Transverse colon (tissue), 4 donors: ENCODE measurements around the gene TSGA10. TPM values are rescaled to one million over a fixed set of nuclear protein-coding genes. Genes with fewer than 3 reads are reported as not detected.
"Not testable (repeated sequence)": the region's sequence is repeated elsewhere in the genome, so short reads cannot be mapped to it uniquely, and the experiment has no call there.

ENCODE experiments used
- DNase-seq: peaks from one replicate; pipeline ENCODE4 v3.0.0-alpha.2; 2019
- H3K27ac ChIP-seq, 4 donors: fragments of 200-600 bp; sonication (generic); 2 replicates each; pipeline ENCODE4 v1.5.1; 2016 to 2018; ENCODE audit warnings: inconsistent platforms in 4 of 4
- H3K27me3 ChIP-seq: fragments of 200-600 bp; sonication (generic); 2 replicates; pipeline ENCODE4 v1.5.1; 2017; ENCODE audit warnings: inconsistent platforms
- H3K36me3 ChIP-seq, 4 donors: fragments of 200-600 bp; sonication (generic); 2 replicates each; pipeline ENCODE4 v1.5.1; 2017 to 2019; ENCODE audit warnings: inconsistent platforms in 4 of 4
- H3K4me1 ChIP-seq, 4 donors: fragments of 200-600 bp; sonication (generic); 2 replicates each; pipeline ENCODE4 v1.5.1; 2017 to 2020; ENCODE audit warnings: inconsistent platforms in 4 of 4
- H3K4me3 ChIP-seq, 4 donors: fragments of 200-600 bp; sonication (generic); 1 replicate in 1 of 4; 2 replicates in 3 of 4; pipeline versions ENCODE4 v1.5.1 to v1.6.1; 2017 to 2019; ENCODE audit warnings: inconsistent platforms in 4 of 4
- H3K9me3 ChIP-seq, 2 donors: fragments of 200-600 bp; sonication (generic); 2 replicates each; pipeline ENCODE4 v1.5.1; 2017 to 2019; ENCODE audit warnings: inconsistent platforms in 2 of 2
- EP300 ChIP-seq: sonication (generic); formaldehyde crosslinking; IDR thresholded peaks from one replicate; pipeline ENCODE4 v1.6.1; 2017; ENCODE audit warnings: antibody characterized with exemption, low read depth
- POLR2A ChIP-seq: fragments of 450-650 bp; IDR thresholded peaks from one replicate; pipeline ENCODE4 v1.6.1; 2016; ENCODE audit warnings: antibody characterized with exemption, mild to moderate bottlenecking, moderate library complexity
- POLR2AphosphoS5 ChIP-seq, 3 donors: sonication (generic); formaldehyde crosslinking; IDR thresholded peaks; one replicate each; pipeline ENCODE4 v1.6.1; 2016; ENCODE audit warnings: antibody characterized with exemption in 3 of 3
- WGBS, 2 donors: methylation state at CpG; one replicate each; pipeline ENCODE4 v1.1.5; 2018; ENCODE audit warnings: low coverage in 1 of 2; 5-methylcytosine and 5-hydroxymethylcytosine counted together
- in situ Hi-C, 4 donors: fragments of 200-750 bp; cut with MboI; loops; one replicate each; pipeline versions ENCODE4 v1.15.0 to v1.15.1; 2017; ENCODE audit warnings: low sequenced_read_pairs in 3 of 4, low pct_ligation_motif_present in 1 of 4, low pct_unique_long_range_greater_than_20kb in 1 of 4
- intact Hi-C: fragments of 100-400 bp; cut with DNase I; formaldehyde crosslinking; loops from one replicate; pipeline ENCODE4 v1.15.1; 2023; ENCODE audit warnings: low total_unique reads
- total RNA-seq, 4 donors: library from RNA; depleted of rRNA; stranded (reverse); fragments of >200 nt; gene quantifications; one replicate each; pipeline ENCODE4 v1.1.0, GENCODE V29; 2016
- TF ChIP-seq, protein P1 (sequence below), 5 experiments: fragments of 200-600 bp in 3 of 5; fragments of 450-650 bp in 2 of 5; sonication (generic) in 3 of 5; IDR thresholded peaks; 1 replicate in 2 of 5; 2 replicates in 3 of 5; pipeline ENCODE4 v1.5.1; 2016 to 2017; ENCODE audit warnings: antibody characterized with exemption in 5 of 5, inconsistent platforms in 3 of 5, mild to moderate bottlenecking in 2 of 5, moderate library complexity in 1 of 5

TSGA10 gene
- total RNA-seq, 4 donors from 2014 or later = 7.5 to 18.5 (median 13.6) TPM

DNA sequence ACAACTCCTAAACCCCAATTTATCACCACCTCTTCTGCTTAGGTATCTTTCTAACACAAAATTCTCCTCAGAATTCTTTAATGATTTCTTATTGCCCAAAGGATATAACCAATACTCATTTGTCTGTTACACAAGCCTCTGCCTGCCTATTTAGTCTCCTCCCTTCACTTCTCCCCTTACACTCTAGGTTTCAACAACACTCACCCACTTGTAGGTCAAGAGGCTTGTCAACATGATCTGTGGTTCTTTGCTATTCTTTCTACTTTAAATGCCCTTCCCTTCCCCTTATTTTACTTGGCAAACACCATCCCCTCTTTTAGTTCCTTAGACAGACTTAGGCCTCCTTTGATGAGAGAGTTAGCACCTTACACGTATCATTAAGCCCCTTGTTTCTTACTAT, 82.2 kb downstream of the TSGA10 start:
- H3K27ac ChIP-seq = no peak overlapping the region
- in situ Hi-C loops = loop anchor here in 2 of 4 donors (25.0 kb wide), 2 partner anchors 410 to 660 kb away; no protein-coding TSS in a partner anchor
- DNase-seq = no peak
- TF ChIP-seq POLR2A (no peak), POLR2AphosphoS5 (IDR thresholded peaks at IDR 0.05) (no peak), EP300 (no peak)
- TF ChIP-seq, protein P1, sequence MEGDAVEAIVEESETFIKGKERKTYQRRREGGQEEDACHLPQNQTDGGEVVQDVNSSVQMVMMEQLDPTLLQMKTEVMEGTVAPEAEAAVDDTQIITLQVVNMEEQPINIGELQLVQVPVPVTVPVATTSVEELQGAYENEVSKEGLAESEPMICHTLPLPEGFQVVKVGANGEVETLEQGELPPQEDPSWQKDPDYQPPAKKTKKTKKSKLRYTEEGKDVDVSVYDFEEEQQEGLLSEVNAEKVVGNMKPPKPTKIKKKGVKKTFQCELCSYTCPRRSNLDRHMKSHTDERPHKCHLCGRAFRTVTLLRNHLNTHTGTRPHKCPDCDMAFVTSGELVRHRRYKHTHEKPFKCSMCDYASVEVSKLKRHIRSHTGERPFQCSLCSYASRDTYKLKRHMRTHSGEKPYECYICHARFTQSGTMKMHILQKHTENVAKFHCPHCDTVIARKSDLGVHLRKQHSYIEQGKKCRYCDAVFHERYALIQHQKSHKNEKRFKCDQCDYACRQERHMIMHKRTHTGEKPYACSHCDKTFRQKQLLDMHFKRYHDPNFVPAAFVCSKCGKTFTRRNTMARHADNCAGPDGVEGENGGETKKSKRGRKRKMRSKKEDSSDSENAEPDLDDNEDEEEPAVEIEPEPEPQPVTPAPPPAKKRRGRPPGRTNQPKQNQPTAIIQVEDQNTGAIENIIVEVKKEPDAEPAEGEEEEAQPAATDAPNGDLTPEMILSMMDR (IDR thresholded peaks at IDR 0.05) = no peak
- H3K4me3 ChIP-seq = no peak overlapping the region
- no peaks in the 10 kb centered on the region for H3K4me1 ChIP-seq
- no peaks in the 10 kb centered on the region for H3K9me3 ChIP-seq
- H3K27me3 ChIP-seq = no peaks in the 10 kb centered on the region
- H3K36me3 ChIP-seq = no peaks in the 10 kb centered on the region
- 88% methylated on average over 1 of the region's 1 CpG; no CpG with 5 or more reads in 1 of the 2 donors for WGBS, 2 donors
- intact Hi-C loops = no loop called here

DNA sequence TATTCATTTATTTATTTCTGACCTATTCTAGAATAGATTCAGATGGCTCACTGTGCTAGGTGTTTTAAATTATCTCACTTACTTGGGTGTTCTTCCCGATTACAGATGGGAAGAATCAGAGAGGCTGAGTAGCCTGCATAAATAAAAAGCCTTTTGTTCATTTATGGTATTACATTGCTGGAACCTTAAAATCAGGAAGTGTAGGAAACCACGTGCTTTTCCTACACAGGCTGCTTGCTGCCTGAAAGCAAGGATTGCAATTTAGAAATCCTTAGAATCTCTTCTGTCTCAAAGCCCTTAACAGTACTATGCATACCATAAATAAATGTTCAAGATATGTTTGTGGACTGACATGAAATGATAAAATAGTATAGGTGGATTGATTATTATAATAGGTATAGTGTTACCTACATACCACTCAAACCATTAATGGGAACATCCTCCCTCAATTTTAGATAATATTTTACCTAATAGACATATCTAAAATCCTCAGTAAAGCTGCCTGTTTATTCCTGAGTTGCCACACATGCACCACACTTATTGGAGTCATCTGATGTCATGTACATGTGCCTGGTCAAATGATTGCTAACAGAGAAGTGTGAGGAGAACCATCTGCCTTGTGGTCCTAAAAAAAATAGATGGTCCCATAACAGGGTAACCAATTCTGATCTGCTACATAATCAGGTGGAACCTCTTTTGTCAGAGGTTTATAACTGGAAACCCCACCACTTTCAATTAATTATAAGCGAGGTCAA, 86.7 kb downstream of the TSGA10 start:
- Histone ChIP-seq H3K4me3 (no peak overlapping the region), H3K27ac (no peak overlapping the region), H3K36me3 (no peaks in the 10 kb centered on the region), H3K4me1 (peaks cover 0 to 15% (median 7%) of the 10 kb centered on the region in 4 donors), H3K27me3 (no peaks in the 10 kb centered on the region), H3K9me3 (no peaks in the 10 kb centered on the region)
- TF ChIP-seq, protein P1 (IDR thresholded peaks at IDR 0.05) = no peak
- TF ChIP-seq EP300 (no peak), POLR2A (no peak), POLR2AphosphoS5 (IDR thresholded peaks at IDR 0.05) (no peak)
- intact Hi-C loops = no loop called here
- in situ Hi-C loops = loop anchor here in 3 of 4 donors (10.0 to 25.0 kb wide), 4 partner anchors 406 to 656 kb away; no protein-coding TSS in a partner anchor
- no peak for DNase-seq
- 67 to 69% methylated on average over 2 to 3 of the region's 3 CpGs for WGBS, 2 donors

GRCh38 chr2:99066075-99066958, 88.4 kb downstream of the TSGA10 start:
- TF ChIP-seq, protein P1 (IDR thresholded peaks at IDR 0.05) = peak; percentile 36 to 56 (median 45)
- no peak for TF ChIP-seq EP300
- TF ChIP-seq POLR2AphosphoS5 (IDR thresholded peaks at IDR 0.05) = peak in 1 of 3 donors; percentile 42
- TF ChIP-seq POLR2A = peak; percentile 44
- WGBS, 2 donors = 26 to 30% methylated on average over 2 to 3 of the region's 3 CpGs
- DNase-seq = peak; percentile 38
- intact Hi-C loops = no loop called here
- H3K27me3 ChIP-seq = no peaks in the 10 kb centered on the region
- H3K27ac ChIP-seq = peak overlapping the region; percentile 71 to 84 (median 78)
- H3K4me1 ChIP-seq = peaks cover 0 to 15% (median 7%) of the 10 kb centered on the region in 4 donors
- H3K9me3 ChIP-seq = no peaks in the 10 kb centered on the region
- H3K4me3 ChIP-seq = peak overlapping the region in 1 of 4 donors; percentile 26
- in situ Hi-C loops = loop anchor here in 3 of 4 donors (10.0 to 25.0 kb wide), 4 partner anchors 404 to 654 kb away; no protein-coding TSS in a partner anchor
- no peaks in the 10 kb centered on the region for H3K36me3 ChIP-seq

- H3K9me3 ChIP-seq, DNase-seq, H3K4me3 ChIP-seq, in situ Hi-C loops, H3K36me3 ChIP-seq, intact Hi-C loops, H3K4me1 ChIP-seq, H3K27ac ChIP-seq, H3K27me3 ChIP-seq: not testable (repeated sequence)
- WGBS, 2 donors = 93 to 100% methylated on average over 6 of the region's 6 CpGs
Observed at GRCh38 chr2:99049187-99049586, 105.6 kb downstream of the TSGA10 start.

GRCh38 chr2:99040736-99041300, 113.9 kb downstream of the TSGA10 start:
- H3K9me3 ChIP-seq, H3K27me3 ChIP-seq, DNase-seq, in situ Hi-C loops, H3K36me3 ChIP-seq, H3K27ac ChIP-seq, H3K4me3 ChIP-seq, H3K4me1 ChIP-seq, intact Hi-C loops: not testable (repeated sequence)
- WGBS, 2 donors = 78 to 86% methylated on average over 2 of the region's 2 CpGs
